A549 (cell line): ENCODE results near the gene NEK1. TPM values are rescaled to one million over a fixed set of nuclear protein-coding genes. Genes with fewer than 3 reads are reported as not detected.

Experiments used
- ATAC-seq, 2 experiments: fragments of 200-7000 bp in 1 of 2; fragments of >200 bp in 1 of 2; cut with Nextera tagmentation in 1 of 2; cut with Tn5 transposase in 1 of 2; 3 replicates each; pipeline versions ENCODE4 v1.8.0 to v1.9.1; 2018 to 2020; ENCODE audit warnings: mild to moderate bottlenecking in 1 of 2, moderate library complexity in 1 of 2
- CTCF ChIA-PET: fragments of 300-600 bp; sonication (Branson Sonifier 250); formaldehyde crosslinking; extraction: SDS; loops from one replicate; lab custom pipeline; 2021; ENCODE audit warnings: antibody characterized with exemption, inconsistent platforms; lab: Yijun Ruan, JAX
- POLR2A ChIA-PET: fragments of 350-600 bp; formaldehyde crosslinking; extraction: SDS; loops from one replicate; lab custom pipeline; 2021; ENCODE audit warnings: antibody characterized with exemption, inconsistent platforms; lab: Yijun Ruan, JAX
- DNase-seq, 2 experiments: peaks; one replicate each; pipeline versions ENCODE4 v3.0.0 to v3.0.0-alpha.2; 2011 to 2016; ENCODE audit warnings: low read depth in 1 of 2, low spot score in 1 of 2
- FAIRE-seq: peaks from 2 replicates; lab custom pipeline; 2011; peaks lifted over from hg19 to GRCh38; lab: Jason Lieb, UNC
- H3K27ac ChIP-seq, 2 experiments: fragments of >200 bp; sonication (Bioruptor Twin); formaldehyde crosslinking; 3 replicates each; pipeline ENCODE4 v1.5.1; 2016 to 2017
- H3K4me1 ChIP-seq: fragments of >200 bp; sonication (Bioruptor Twin); formaldehyde crosslinking; 3 replicates; pipeline ENCODE4 v1.6.1; 2016
- H3K4me2 ChIP-seq: fragments of >200 bp; sonication (Bioruptor Twin); formaldehyde crosslinking; 3 replicates; pipeline ENCODE4 v1.6.1; 2016
- H3K4me3 ChIP-seq: fragments of >200 bp; sonication (Bioruptor Twin); formaldehyde crosslinking; 3 replicates; pipeline ENCODE4 v1.5.1; 2016
- H3K9me3 ChIP-seq: fragments of >200 bp; sonication (Bioruptor Twin); formaldehyde crosslinking; 3 replicates; pipeline ENCODE4 v1.6.1; 2016
- ATOH8 ChIP-seq: fragments of 250-450 bp; sonication (Bioruptor Pico); IDR thresholded peaks from 2 replicates; pipeline ENCODE4 v1.5.0; 2020; ENCODE audit warnings: low read depth, mild to moderate bottlenecking, moderate library complexity
- EHF ChIP-seq: fragments of 250-450 bp; sonication (Bioruptor Pico); IDR thresholded peaks from 2 replicates; pipeline ENCODE4 v1.5.0; 2020; ENCODE audit warnings: mild to moderate bottlenecking
- EHMT2 ChIP-seq: fragments of 200-600 bp; sonication (generic); IDR thresholded peaks from 2 replicates; pipeline ENCODE4 v1.6.1; 2016; ENCODE audit warnings: antibody characterized with exemption, low read depth, mild to moderate bottlenecking, moderate library complexity
- EP300 ChIP-seq, 2 experiments: fragments of >200 bp; sonication (Bioruptor Twin); formaldehyde crosslinking; IDR thresholded peaks; 2 replicates in 1 of 2; 3 replicates in 1 of 2; pipeline ENCODE4 v1.6.1; 2016 to 2017
- ESRRA ChIP-seq: fragments of 150-350 bp; IDR thresholded peaks from 2 replicates; pipeline ENCODE4 v1.6.1; 2014; ENCODE audit warnings: mild to moderate bottlenecking, low read length, borderline replicate concordance
- FOSB ChIP-seq: fragments of 250-450 bp; sonication (Bioruptor Pico); IDR thresholded peaks from 2 replicates; pipeline ENCODE4 v1.5.0; 2020; ENCODE audit warnings: mild to moderate bottlenecking, moderate library complexity
- HEYL ChIP-seq: fragments of 250-450 bp; sonication (Bioruptor Pico); IDR thresholded peaks from 2 replicates; pipeline ENCODE4 v1.8.0; 2021; ENCODE audit warnings: mild to moderate bottlenecking, moderate library complexity
- HOXA7 ChIP-seq: fragments of 250-450 bp; sonication (Bioruptor Pico); IDR thresholded peaks from 2 replicates; pipeline ENCODE4 v1.5.0; 2020; ENCODE audit warnings: mild to moderate bottlenecking, moderate library complexity
- JUN ChIP-seq, 2 experiments: fragments of >200 bp; sonication (Bioruptor Twin); formaldehyde crosslinking; IDR thresholded peaks; 2 replicates in 1 of 2; 3 replicates in 1 of 2; pipeline ENCODE4 v1.6.1; 2016 to 2017
- MYC ChIP-seq: IDR thresholded peaks from 2 replicates; pipeline ENCODE4 v1.6.1; 2012; ENCODE audit warnings: mild to moderate bottlenecking, inconsistent platforms, low read length, improper control_type of control experiment, borderline replicate concordance
- PBX3 ChIP-seq: IDR thresholded peaks from 2 replicates; pipeline ENCODE4 v1.6.1; 2012
- POLR2A ChIP-seq: IDR thresholded peaks from 2 replicates; pipeline ENCODE4 v1.6.1; 2012; ENCODE audit warnings: mild to moderate bottlenecking, low read length
- RCOR1 ChIP-seq: fragments of 150-350 bp; IDR thresholded peaks from 2 replicates; pipeline ENCODE4 v1.6.1; 2014; ENCODE audit warnings: antibody characterized with exemption, low read length, low read depth
- RFX5 ChIP-seq: fragments of 450-650 bp; IDR thresholded peaks from 2 replicates; pipeline ENCODE4 v1.7.1; 2014; ENCODE audit warnings: antibody characterized with exemption, mild to moderate bottlenecking, moderate library complexity
- SMC3 ChIP-seq: fragments of >200 bp; sonication (Bioruptor Twin); formaldehyde crosslinking; IDR thresholded peaks from 3 replicates; pipeline ENCODE4 v1.6.1; 2018; ENCODE audit warnings: inconsistent platforms
- TP53 ChIP-seq: fragments of 250-450 bp; sonication (Bioruptor Pico); IDR thresholded peaks from 2 replicates; pipeline ENCODE4 v1.5.0; 2021; ENCODE audit warnings: mild to moderate bottlenecking, moderate library complexity
- ZFP36 ChIP-seq: fragments of 450-650 bp; IDR thresholded peaks from 2 replicates; pipeline ENCODE4 v1.6.1; 2014; ENCODE audit warnings: borderline replicate concordance; ENCODE audit not compliant: partially characterized antibody
- ZNF302 ChIP-seq: fragments of 250-450 bp; sonication (Bioruptor Pico); IDR thresholded peaks from 2 replicates; pipeline ENCODE4 v1.9.0; 2021; ENCODE audit warnings: inconsistent platforms, mild to moderate bottlenecking, moderate library complexity
- ZSCAN20 ChIP-seq: fragments of 250-450 bp; sonication (Bioruptor Pico); IDR thresholded peaks from 2 replicates; pipeline ENCODE4 v1.8.0; 2022; ENCODE audit warnings: mild to moderate bottlenecking, moderate library complexity
- WGBS: methylation state at CpG from one replicate; pipeline ENCODE4 v1.1.6; 2017; ENCODE audit errors: missing lambda C conversion rate; 5-methylcytosine and 5-hydroxymethylcytosine counted together
- polyA plus RNA-seq, 4 experiments: library from polyadenylated mRNA; depleted of rRNA in 3 of 4; stranded (reverse); fragments of >200 nt; fragmentation: RNase III in 1 of 4; extraction: RNeasy Plus Mini Kit Qiagen cat#74134 plus additional on column Dnase treatment in 1 of 4; gene quantifications; 2 replicates in 3 of 4; 3 replicates in 1 of 4; pipeline ENCODE4 v1.2.3, GENCODE V29; 2011 to 2017
- TF ChIP-seq, protein P1 (sequence below): fragments of 250-450 bp; sonication (Bioruptor Pico); IDR thresholded peaks from 2 replicates; pipeline ENCODE4 v1.5.0; 2021; ENCODE audit warnings: mild to moderate bottlenecking, moderate library complexity, borderline replicate concordance
- TF ChIP-seq, protein P2 (sequence below): IDR thresholded peaks from 2 replicates; pipeline ENCODE4 v1.6.1; 2012; ENCODE audit warnings: low read depth, borderline replicate concordance

Gene NEK1
- polyA plus RNA-seq, 2 of the 4 experiments (the other 2 are of a cell fraction) = 3.2 to 5.8 TPM

GRCh38 chr4:169399976-169400767, 212.2 kb downstream of the NEK1 start:
- H3K27ac ChIP-seq = no peak overlapping the region
- DNase-seq (no peak), ATAC-seq (no peak), FAIRE-seq (no peak)
- CTCF ChIA-PET = no interaction called here
- H3K9me3 ChIP-seq = no peaks in the 10 kb centered on the region
- no peaks in the 10 kb centered on the region for H3K4me1 ChIP-seq
- H3K4me2 ChIP-seq = no peak overlapping the region
- TF ChIP-seq ZSCAN20 = no peak
- TF ChIP-seq RFX5 = no peak
- TF ChIP-seq ZNF302 = no peak
- TF ChIP-seq TP53 (CRISPR knock-in tag) = no peak
- TF ChIP-seq ATOH8 = no peak
- TF ChIP-seq, protein P1, sequence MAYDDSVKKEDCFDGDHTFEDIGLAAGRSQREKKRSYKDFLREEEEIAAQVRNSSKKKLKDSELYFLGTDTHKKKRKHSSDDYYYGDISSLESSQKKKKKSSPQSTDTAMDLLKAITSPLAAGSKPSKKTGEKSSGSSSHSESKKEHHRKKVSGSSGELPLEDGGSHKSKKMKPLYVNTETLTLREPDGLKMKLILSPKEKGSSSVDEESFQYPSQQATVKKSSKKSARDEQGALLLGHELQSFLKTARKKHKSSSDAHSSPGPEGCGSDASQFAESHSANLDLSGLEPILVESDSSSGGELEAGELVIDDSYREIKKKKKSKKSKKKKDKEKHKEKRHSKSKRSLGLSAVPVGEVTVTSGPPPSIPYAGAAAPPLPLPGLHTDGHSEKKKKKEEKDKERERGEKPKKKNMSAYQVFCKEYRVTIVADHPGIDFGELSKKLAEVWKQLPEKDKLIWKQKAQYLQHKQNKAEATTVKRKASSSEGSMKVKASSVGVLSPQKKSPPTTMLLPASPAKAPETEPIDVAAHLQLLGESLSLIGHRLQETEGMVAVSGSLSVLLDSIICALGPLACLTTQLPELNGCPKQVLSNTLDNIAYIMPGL (CRISPR knock-in tag) = no peak
- no peak for TF ChIP-seq PBX3
- no peak for TF ChIP-seq EP300 (IDR thresholded peaks at IDR 0.05)
- no peak for TF ChIP-seq ESRRA
- no peak for TF ChIP-seq POLR2A
- no peak overlapping the region for H3K4me3 ChIP-seq
- 97% methylated on average over 1 of the region's 1 CpG for WGBS
- POLR2A ChIA-PET = no interaction called here

- CTCF ChIA-PET = no interaction called here
- ATAC-seq = no peak
- H3K9me3 ChIP-seq = no peaks in the 10 kb centered on the region
- H3K4me3 ChIP-seq = no peak overlapping the region
- H3K4me1 ChIP-seq = no peaks in the 10 kb centered on the region
- H3K27ac ChIP-seq = no peak overlapping the region
- no peak for DNase-seq
- TF ChIP-seq ZSCAN20 = no peak
- no peak for TF ChIP-seq PBX3
- no peak for TF ChIP-seq MYC
- TF ChIP-seq POLR2A = no peak
- no peak for TF ChIP-seq HOXA7 (CRISPR knock-in tag)
- TF ChIP-seq EHF (CRISPR knock-in tag) = no peak
- no peak for TF ChIP-seq EHMT2
- no peak for TF ChIP-seq RCOR1
- no peak for TF ChIP-seq FOSB
- TF ChIP-seq, all 56 proteins: peak for 0
- no peak for FAIRE-seq
- no peak overlapping the region for H3K4me2 ChIP-seq
- POLR2A ChIA-PET = no interaction called here
These were observed 214.1 kb downstream of the NEK1 start for GRCh38 chr4:169398316-169398715.

DNA sequence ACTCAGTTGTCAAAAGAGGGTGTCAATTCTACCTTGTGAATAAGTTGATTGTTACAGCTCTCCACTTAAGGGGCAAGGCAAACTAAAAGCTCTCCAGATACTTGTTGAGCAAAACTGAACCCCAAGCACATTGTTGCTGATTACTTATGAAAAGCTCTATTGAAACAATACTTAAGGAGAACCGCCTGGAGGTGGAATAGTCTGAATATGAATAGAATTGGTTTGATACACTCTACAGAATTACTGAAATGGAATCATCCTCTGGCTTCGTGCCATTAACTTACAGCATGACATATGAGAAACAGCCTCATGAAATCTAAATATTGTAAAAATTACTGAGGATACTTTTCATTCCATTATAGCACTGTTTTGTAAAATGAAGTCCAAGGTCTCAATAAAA, 214.6 kb downstream of the NEK1 start:
- ATAC-seq = no peak
- H3K9me3 ChIP-seq = no peaks in the 10 kb centered on the region
- ChIA-PET POLR2A (no interaction called here), CTCF (no interaction called here)
- H3K4me1 ChIP-seq = no peaks in the 10 kb centered on the region
- no peak for FAIRE-seq
- TF ChIP-seq JUN (IDR thresholded peaks at IDR 0.05) (no peak), SMC3 (no peak), HEYL (CRISPR knock-in tag) (no peak), ZFP36 (no peak)
- TF ChIP-seq, protein P2, sequence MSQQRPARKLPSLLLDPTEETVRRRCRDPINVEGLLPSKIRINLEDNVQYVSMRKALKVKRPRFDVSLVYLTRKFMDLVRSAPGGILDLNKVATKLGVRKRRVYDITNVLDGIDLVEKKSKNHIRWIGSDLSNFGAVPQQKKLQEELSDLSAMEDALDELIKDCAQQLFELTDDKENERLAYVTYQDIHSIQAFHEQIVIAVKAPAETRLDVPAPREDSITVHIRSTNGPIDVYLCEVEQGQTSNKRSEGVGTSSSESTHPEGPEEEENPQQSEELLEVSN = no peak
- H3K4me3 ChIP-seq = no peak overlapping the region
- no peak overlapping the region for H3K4me2 ChIP-seq
- no peak for DNase-seq
- no peak overlapping the region for H3K27ac ChIP-seq
- 80% methylated on average over 2 of the region's 2 CpGs for WGBS
